Fibroblast of skin of right quadriceps (primary cell): ENCODE measurements around the gene AMER2.

Experiments used
- DNase-seq: peaks from one replicate; pipeline ENCODE4 v3.0.0-alpha.2; 2013

The AMER2 gene

DNA sequence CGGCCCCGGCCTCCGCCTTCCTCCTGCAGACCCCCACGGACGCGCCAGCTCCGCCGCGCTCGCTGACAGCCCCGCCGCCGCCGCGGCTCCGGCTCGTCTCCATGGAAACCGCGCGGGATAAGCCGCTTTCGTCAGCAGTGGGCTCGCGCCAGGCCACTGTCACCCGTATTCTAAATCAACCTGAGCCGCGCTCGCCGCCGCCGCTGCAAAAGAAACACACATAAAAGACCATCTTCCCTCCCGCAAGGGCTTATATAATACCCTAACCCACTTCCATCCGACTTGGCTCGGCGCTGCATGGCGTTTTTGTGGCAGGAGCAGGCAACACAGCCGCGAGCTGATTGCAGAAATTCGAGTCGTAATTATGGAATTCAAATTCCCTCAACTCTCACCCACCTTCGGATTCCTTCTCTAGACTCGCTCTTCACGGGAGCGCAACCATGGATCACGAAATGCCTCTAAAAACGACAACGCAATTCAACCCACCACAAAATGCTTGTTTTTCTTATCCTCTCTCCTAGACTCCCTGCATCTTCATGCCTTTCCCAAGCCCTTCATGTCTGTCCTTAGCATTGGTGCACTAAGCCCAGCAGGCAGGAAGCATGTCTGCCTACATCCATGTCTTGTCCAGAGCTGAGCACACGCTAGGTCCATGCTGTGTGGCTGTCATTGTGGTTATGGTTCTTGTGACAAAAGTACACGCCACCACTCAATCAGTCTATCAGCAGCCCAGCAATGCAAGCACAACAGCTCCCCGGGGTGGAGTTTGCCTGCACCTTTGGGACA, at the start of gene AMER2:
TSS of gene AMER2 (minus strand) at position 772 of the 786 bp plus-strand sequence. CDS start at position 103, 669 bp downstream.
- peak; percentile 3 for DNase-seq

DNA sequence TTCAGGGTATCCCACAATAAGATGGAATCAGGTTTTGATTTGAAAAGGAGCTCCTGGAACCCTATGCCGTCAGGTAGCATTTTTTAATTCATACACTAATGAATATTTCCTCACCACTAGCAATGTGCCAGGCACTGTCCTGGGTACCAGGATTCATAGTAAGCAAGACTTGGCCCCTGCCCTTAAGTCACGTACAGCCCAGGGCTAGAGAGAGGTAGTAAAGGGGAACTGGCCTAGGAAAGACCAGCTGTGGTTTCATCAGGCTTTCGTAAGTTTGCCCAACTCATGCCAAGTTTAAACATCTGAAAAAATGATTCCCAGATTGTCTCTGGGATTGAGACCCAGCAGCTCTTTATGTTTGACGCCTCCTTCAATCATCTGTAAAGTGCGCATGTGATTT, 45.9 kb upstream of the AMER2 start:
- no peak for DNase-seq

- DNase-seq = peak; percentile 21
Observed at GRCh38 chr13:25217023-25217885, 45.2 kb upstream of the AMER2 start.

- no peak for DNase-seq
Observed at GRCh38 chr13:25215253-25215575, 43.1 kb upstream of the AMER2 start.

GRCh38 chr13:25214491-25215252, 42.6 kb upstream of the AMER2 start:
- peak; percentile 5 for DNase-seq

DNA sequence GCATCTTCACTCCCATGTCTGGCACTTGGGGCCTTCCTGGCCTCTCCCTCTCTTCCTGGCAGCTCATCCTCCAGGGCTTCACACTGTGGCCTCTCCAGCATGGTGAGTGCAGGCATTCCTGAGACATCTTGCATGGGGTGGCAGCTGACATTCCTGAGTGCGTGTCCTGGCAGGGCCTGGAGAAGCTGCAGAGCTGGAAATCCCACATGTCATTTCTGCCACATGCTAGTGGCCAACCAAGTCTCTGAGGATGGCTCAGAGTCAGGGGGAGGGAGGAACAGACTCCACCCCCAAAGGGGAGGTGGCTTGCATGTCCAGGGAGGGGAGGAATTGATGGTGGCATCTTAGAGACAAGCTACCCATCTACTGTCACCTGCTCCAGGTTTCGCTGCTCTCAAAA, 41.6 kb upstream of the AMER2 start:
- no peak for DNase-seq

DNA sequence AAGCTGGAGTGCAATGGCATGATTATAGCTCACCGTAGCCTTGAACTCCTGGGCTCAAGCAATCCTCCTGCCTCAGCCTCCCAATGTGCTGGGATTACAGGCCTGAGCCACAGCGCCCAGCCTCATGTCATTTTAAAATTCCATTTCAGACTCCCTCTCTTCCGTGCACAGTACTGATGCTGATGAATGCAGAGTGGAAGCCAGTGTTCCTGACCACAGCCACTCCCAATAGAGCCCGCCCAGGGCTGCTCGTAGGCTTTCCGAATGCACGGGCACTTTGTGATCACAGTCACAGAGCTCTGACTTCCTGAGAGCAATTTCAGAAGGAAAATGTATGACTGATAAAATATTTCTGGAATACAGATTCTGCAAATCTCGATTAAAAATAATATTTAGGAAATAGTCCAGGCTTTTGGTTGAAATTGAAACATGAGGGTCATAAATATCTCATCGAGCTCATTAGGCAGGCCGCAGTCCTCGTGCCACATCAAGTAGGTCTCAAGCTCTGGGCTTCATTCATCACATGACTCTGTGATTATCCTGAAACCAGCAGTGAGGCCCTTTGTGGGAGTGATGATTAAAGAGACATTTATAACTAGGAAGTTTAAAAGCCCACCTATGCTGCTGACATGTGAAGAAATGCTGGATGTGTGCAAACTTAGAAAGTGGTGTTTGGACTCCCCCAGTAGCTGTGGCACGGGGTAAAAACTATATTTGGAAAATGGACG, 38.9 kb upstream of the AMER2 start:
- DNase-seq = no peak

DNA sequence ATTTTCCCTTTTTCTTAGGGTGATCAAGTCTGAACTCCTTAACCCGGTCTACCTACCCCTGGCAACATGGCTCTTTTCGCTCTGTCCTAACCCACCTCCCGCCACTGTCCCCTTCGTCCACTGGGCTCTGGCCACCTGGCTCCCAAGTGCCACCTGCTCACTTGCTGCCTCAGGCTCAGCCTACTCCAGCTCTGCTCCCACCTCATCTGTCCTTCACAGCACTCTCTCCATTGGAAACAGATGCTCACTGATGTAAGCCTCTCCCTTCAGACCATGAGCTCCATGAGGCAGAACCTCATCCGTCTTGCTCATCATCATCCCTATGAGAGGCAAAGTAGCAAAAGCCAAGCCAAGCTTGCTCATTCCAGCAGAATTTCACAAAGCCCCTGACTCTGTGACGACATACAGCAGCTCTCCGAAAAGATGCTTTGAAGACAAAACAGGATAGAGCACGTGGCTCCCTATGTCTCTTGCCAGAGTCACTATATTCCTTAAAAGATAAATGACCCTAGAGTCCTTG, 35.3 kb upstream of the AMER2 start:
- no peak for DNase-seq

GRCh38 chr13:25204863-25205262, 32.8 kb upstream of the AMER2 start:
- DNase-seq = no peak

DNA sequence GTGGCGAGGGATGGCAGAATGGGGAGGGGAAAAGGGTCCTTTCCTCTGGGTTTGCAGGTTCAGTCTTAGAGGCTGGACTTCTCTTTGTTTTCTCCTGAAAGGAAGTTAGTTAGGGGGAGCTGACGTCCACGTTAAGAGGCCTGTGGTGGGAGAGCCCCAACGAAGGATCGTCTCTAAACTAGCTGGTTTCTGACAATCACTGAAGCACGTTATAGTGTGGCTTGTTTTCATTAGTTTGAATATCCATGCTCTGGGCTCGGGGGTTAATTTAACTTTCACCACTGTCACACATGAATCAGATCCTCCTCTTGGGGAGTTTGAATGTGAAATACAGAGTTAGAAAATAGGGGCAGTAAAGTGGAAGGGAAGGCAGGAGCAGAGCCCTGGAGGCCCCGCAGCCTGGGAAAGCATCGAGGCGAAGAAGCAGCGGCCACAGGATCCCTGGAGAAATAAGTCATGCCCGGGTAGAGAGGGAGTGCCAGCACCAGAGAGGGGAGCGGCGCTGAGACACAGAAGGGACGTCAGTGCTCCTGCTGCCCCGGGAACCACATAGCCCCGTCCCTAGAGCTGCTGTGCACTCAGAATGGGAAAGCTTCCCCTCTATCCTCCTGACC, 31.1 kb upstream of the AMER2 start:
- DNase-seq = no peak

DNA sequence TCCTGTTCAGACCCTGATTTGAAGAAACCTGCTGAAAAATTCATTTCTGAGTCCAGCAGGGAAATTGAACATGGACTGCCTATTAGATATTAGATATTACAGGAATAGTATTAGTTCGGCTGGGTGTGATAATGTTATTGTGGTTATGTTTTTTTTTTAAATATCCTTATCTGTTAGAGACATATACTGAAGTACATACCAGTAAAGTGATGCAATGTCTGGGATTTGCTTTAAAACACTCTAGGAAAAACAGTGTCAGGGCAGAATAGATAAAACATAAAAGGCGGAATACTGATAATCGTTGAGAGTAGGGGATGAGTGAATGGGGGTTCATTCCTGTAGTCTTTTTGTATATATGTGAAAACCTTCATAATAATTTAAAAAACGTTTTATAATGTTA, 28.7 kb upstream of the AMER2 start:
- no peak for DNase-seq

DNA sequence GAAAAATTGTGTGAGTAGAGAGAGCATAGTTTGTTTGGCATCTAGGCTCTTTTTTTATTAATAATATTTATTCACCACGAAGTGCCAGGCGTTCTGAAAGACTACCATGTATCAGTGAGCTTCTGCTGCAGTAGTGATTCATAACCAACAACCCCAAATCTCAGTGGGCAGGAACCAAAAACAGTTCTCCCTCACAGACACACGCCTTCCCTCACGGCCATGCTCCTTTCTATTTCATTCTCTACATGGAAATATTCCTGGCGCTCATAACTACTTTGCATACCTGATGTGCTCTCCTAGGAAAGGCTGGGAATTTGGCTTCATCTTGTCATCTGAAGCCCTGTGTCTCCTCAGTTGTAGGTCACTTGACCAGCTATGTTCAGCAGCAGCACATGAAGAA, 26.6 kb upstream of the AMER2 start:
- DNase-seq = no peak

DNA sequence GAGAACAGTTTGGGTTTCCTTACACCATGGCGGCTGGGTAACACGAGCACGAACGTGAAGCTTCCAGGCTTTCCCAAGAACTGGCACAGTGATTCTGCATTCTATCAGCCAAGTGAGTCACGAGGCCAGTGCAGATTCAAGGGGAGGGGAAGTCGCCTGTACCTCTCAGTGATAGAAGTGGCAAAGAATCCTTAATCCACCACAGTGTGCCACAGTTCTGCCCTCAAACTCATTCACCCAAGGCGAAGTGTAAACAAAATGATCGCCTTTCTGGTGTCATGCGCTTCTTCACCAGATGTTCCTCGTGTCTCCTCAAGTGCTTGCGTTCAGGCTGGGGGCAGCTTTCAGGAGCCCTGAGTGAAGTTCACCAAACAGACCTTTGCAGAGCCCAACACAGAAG, 24.9 kb upstream of the AMER2 start:
- no peak for DNase-seq

DNA sequence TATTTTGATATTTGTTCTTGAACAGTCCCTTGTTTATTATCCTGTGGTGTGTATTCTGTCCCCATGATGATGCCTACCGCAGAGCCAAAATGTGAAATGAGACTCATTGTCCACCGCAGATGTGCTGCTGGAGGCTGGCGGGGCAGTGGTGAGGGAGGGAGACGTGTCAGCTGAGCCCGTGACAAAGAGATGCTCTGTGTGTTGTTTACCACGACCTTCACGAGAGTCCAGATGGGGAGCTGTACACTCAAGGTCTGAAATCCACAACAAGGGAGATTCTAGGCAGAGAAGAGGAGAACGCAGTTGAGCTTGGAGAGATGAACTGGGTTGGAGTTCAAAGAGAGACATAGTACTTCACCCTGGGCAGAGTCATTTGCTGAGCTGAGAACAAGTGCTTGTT, 20.8 kb upstream of the AMER2 start:
- no peak for DNase-seq

DNA sequence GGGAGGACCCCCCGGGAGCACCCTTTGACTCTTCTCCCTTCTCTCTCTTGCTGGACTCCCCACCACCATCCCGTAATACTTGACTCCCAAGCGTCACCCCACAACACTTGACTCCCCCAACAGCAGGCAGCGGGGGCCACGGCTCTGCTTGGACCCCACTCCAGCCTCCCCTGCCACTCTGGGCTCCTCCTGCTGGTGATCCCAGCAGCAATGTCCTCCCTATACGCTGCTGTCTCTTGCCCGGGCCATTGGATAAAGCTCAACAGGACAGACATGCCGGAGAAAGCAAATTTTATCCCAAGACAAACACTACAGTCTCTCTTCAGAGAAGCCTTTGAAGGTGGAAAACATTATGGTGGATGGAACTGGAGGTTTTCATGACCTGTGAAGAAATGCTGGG, 20.4 kb upstream of the AMER2 start:
- no peak for DNase-seq

DNA sequence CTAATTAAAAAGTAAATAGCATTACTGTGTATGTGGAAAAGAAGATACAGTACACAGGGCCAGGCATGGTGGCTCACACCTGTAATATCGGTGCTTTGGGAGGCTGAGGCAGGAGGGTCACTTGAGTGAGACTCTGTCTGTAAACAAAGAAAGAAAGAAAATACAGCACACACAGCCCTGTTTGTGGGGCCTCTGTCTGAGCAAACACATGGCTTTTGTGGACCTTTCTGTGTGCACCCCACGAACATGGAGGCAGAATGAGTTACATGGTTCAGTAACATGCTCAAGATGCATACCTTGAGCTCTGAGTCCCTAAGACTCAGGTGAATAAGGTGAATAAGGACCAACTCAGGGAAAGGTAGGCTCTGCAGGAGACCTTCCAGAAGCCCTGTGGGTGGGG, 20.0 kb upstream of the AMER2 start:
- no peak for DNase-seq

DNA sequence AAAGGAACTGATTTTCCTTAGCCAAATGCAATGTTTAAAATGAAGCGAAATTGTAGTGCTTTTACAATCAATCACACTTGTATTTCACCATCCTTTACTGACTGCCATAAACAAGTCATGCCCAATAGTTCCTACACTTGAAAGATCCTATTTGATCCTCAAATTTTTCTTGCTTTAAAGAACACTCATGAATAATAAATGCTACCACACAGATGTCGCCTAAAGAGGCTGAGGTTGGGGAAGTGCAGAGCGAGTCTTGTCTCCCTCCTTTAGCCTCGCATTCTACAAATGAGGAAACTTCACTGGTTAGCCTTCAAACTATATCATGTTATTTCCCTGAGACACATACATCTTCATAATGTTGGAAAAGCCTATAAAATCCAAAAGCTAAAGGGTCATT, 18.7 kb upstream of the AMER2 start:
- no peak for DNase-seq

GRCh38 chr13:25190256-25190655, 18.2 kb upstream of the AMER2 start:
- no peak for DNase-seq

- DNase-seq = no peak
Observed at GRCh38 chr13:25187596-25187995, 15.5 kb upstream of the AMER2 start.

DNA sequence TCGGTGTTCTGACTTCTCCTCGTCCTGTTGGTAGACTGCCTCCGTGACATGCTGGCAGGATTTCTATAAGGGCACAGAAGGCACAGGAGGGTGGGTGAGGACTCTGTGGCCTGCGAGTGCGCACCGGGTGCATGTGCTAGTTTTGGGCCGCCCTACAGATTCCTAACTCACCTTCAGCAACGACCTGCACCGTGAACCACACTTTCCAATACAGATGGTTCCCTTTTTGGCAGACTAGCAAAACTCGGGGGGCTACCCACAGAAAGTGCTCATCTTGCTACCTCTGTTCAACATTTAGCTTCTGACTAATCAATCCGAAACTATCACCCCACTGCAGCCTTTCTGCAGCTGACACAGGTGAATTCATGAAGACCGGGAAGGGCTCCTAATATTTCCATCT, 14.1 kb upstream of the AMER2 start:
- no peak for DNase-seq

DNA sequence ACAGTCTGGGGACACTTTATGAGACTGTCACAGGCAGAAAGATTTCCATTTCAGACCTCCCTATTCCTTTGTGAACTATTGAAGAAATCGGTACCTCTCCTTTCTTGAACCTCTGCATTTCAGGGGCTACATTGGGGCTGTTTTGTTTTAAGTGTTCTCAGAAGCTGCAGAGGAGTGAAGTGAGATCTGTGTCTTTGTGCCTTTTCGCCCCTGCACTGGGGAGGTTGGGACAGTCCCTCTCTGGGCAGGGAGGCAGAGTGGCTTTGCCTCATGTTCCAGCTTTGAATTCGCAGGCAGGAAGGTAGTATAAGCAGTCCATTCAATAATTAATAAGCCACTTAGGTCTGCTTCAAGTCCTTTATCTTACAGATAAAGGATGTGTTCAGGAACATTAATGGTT, 9.5 kb upstream of the AMER2 start:
- no peak for DNase-seq
